ENCODE measurements around the gene GAB2.

GRCh38 chr11:78432058-78432515 lies 14.5 kb upstream of the GAB2 start:
- TF ChIP-seq ZNF747 (tag by site-specific recombination; IDR thresholded peaks at IDR 0.05) (no peak), ZBTB17 (tag by site-specific recombination; IDR thresholded peaks at IDR 0.05) (no peak), ZNF324 (tag by site-specific recombination; IDR thresholded peaks at IDR 0.05) (no peak), ZNF223 (tag by site-specific recombination; IDR thresholded peaks at IDR 0.05) (no peak), CTCF (tag by site-specific recombination; IDR thresholded peaks at IDR 0.05) (peak; percentile 38; the same call in 1 of the 2 replicates), ZNF529 (tag by site-specific recombination; IDR thresholded peaks at IDR 0.05; ENCODE audit: insufficient replicate concordance) (no peak), ZSCAN23 (tag by site-specific recombination; IDR thresholded peaks at IDR 0.05) (no peak), ZNF654 (tag by site-specific recombination; IDR thresholded peaks at IDR 0.05; ENCODE audit: low read depth) (peak; percentile 34; the same call in 1 of the 2 replicates), MEIS1 (CRISPR knock-in tag; IDR thresholded peaks at IDR 0.05; ENCODE audit: borderline replicate concordance) (no peak), ZNF157 (tag by site-specific recombination; IDR thresholded peaks at IDR 0.05) (no peak), ATF2 (tag by site-specific recombination; IDR thresholded peaks at IDR 0.05; ENCODE audit: low read depth) (no peak), MYNN (tag by site-specific recombination; IDR thresholded peaks at IDR 0.05; ENCODE audit: borderline replicate concordance) (no peak), GLIS2 (tag by site-specific recombination; IDR thresholded peaks at IDR 0.05) (no peak), ZNF473 (tag by site-specific recombination; IDR thresholded peaks at IDR 0.05) (no peak)
